OCI-LY1 (cell line): ENCODE results near the gene PTPN3.

Source experiments
- H2AFZ ChIP-seq: fragments of 200-600 bp; sonication (generic), shearing (Covaris generic); 2 replicates; pipeline ENCODE4 v1.6.0; 2014; ENCODE audit warnings: antibody characterized with exemption, mild to moderate bottlenecking, low read length
- H3F3A ChIP-seq: fragments of 200-600 bp; sonication (generic), shearing (Covaris generic); 2 replicates; pipeline ENCODE4 v1.6.0; 2014; ENCODE audit warnings: mild to moderate bottlenecking, antibody characterized with exemption, low read length, moderate library complexity; ENCODE audit not compliant: insufficient read depth
- H3K27ac ChIP-seq: fragments of 200-600 bp; sonication (generic); 2 replicates; pipeline ENCODE4 v1.5.1; 2014; ENCODE audit warnings: low read length, mixed run types, mild to moderate bottlenecking, low read depth; ENCODE audit not compliant: poor library complexity, severe bottlenecking
- H3K27me3 ChIP-seq: fragments of 200-600 bp; sonication (generic); 2 replicates; pipeline ENCODE4 v1.6.0; 2014; ENCODE audit warnings: antibody characterized with exemption, mild to moderate bottlenecking, low read length, moderate library complexity; ENCODE audit not compliant: insufficient read depth
- H3K36me3 ChIP-seq: fragments of 200-600 bp; sonication (generic); 2 replicates; pipeline ENCODE4 v1.6.1; 2014; ENCODE audit warnings: mild to moderate bottlenecking, antibody characterized with exemption, low read length, moderate library complexity, mixed read lengths; ENCODE audit not compliant: insufficient read depth
- H3K4me1 ChIP-seq: fragments of 200-600 bp; sonication (generic); 2 replicates; pipeline ENCODE4 v1.5.1; 2014; ENCODE audit warnings: mild to moderate bottlenecking, low read length, moderate library complexity; ENCODE audit not compliant: insufficient read depth, severe bottlenecking
- H3K4me2 ChIP-seq: fragments of 200-600 bp; sonication (generic), shearing (Covaris generic); 2 replicates; pipeline ENCODE4 v1.6.1; 2014; ENCODE audit warnings: low read length
- H3K4me3 ChIP-seq: fragments of 200-600 bp; sonication (generic); 2 replicates; pipeline ENCODE4 v1.5.1; 2014; ENCODE audit warnings: low read length, low read depth, mild to moderate bottlenecking, mixed read lengths; ENCODE audit not compliant: poor library complexity, severe bottlenecking
- H3K79me2 ChIP-seq: fragments of 200-600 bp; shearing (Covaris generic); 2 replicates; pipeline ENCODE4 v1.6.1; 2016; ENCODE audit warnings: mixed run types, low read length, mixed read lengths; ENCODE audit not compliant: insufficient read depth
- H3K9ac ChIP-seq: fragments of 200-600 bp; sonication (generic), shearing (Covaris generic); 2 replicates; pipeline ENCODE4 v1.6.1; 2014; ENCODE audit warnings: mild to moderate bottlenecking, low read length, mixed read lengths
- H3K9me2 ChIP-seq: fragments of 200-600 bp; sonication (generic), shearing (Covaris generic); 2 replicates; pipeline ENCODE4 v1.6.1; 2014; ENCODE audit warnings: low read depth, mild to moderate bottlenecking, low read length, mixed read lengths
- H3K9me3 ChIP-seq: fragments of 200-600 bp; shearing (Covaris generic); 2 replicates; pipeline ENCODE4 v1.6.1; 2014; ENCODE audit warnings: low read length, mixed read lengths
- H4K20me1 ChIP-seq: fragments of 200-600 bp; sonication (generic), shearing (Covaris generic); 2 replicates; pipeline ENCODE4 v1.6.0; 2016; ENCODE audit warnings: mild to moderate bottlenecking, low read length; ENCODE audit not compliant: insufficient read depth
- EZH2 ChIP-seq: fragments of 200-600 bp; sonication (generic), shearing (Covaris generic); IDR thresholded peaks from 2 replicates; pipeline ENCODE4 v1.8.0; 2017; ENCODE audit warnings: borderline replicate concordance, mixed run types, mild to moderate bottlenecking, antibody characterized with exemption, low read length, moderate library complexity, mixed read lengths
- TF ChIP-seq, protein P1 (sequence below): fragments of 200-600 bp; sonication (generic), shearing (Covaris generic); IDR thresholded peaks from 2 replicates; pipeline ENCODE4 v1.5.1; 2017; ENCODE audit warnings: mild to moderate bottlenecking, antibody characterized with exemption, low read length, moderate library complexity, mixed read lengths

The PTPN3 gene

DNA sequence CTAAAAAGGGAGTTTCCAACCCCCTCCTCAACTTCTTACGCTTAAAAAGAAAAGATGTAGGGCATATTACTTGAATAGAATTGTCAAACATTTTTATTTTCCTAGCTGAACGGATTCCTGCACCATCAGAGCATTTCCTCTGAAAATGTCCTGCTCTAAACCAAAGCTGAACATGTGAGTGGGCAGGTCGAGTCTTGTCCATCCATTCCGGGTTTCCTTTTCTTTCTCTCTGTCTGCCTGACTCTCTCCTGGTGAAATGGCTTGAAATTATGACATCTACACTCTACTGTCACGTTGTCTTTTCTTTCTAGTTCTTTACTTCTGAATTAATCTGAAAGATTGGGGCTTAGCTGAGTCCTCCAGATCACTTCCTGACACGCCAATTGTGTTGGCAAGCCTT is 39.2 kb upstream of the PTPN3 start:
- Histone ChIP-seq H3K79me2 (no peaks in the 10 kb centered on the region), H3K4me3 (no peak overlapping the region), H3K9me3 (no peaks in the 10 kb centered on the region), H3K27me3 (no peaks in the 10 kb centered on the region), H3K9me2 (no peaks in the 10 kb centered on the region), H3F3A (no peaks in the 10 kb centered on the region), H2AFZ (no peak overlapping the region), H4K20me1 (no peaks in the 10 kb centered on the region), H3K4me2 (no peak overlapping the region), H3K36me3 (no peaks in the 10 kb centered on the region), H3K9ac (no peak overlapping the region), H3K27ac (no peak overlapping the region), H3K4me1 (no peaks in the 10 kb centered on the region)
- TF ChIP-seq, protein P1, sequence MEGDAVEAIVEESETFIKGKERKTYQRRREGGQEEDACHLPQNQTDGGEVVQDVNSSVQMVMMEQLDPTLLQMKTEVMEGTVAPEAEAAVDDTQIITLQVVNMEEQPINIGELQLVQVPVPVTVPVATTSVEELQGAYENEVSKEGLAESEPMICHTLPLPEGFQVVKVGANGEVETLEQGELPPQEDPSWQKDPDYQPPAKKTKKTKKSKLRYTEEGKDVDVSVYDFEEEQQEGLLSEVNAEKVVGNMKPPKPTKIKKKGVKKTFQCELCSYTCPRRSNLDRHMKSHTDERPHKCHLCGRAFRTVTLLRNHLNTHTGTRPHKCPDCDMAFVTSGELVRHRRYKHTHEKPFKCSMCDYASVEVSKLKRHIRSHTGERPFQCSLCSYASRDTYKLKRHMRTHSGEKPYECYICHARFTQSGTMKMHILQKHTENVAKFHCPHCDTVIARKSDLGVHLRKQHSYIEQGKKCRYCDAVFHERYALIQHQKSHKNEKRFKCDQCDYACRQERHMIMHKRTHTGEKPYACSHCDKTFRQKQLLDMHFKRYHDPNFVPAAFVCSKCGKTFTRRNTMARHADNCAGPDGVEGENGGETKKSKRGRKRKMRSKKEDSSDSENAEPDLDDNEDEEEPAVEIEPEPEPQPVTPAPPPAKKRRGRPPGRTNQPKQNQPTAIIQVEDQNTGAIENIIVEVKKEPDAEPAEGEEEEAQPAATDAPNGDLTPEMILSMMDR, result no peak
- TF ChIP-seq EZH2, result no peak

DNA sequence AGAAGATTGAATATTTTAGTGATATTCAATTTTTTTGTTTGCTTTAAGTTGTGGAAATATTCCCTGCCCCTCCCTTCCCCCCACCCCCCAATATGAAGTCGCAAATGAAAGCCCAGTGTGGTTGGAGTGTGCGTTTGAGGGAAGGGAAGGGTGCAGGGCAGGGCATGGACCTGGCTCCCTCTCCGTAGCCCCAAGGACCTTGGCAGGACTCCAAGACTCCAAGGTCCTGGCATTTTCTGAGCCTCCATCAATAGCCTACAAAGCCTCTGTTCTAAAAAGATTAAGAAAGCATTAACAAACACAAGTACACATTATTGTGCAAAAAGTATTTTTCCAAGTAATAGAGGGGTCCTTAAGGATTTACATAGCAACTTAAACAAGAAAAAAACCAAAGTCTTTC is 38.8 kb upstream of the PTPN3 start:
- H3K4me3 ChIP-seq, result no peak overlapping the region
- no peaks in the 10 kb centered on the region for H4K20me1 ChIP-seq
- no peak for TF ChIP-seq EZH2
- TF ChIP-seq, protein P1, result no peak
- H3K27ac ChIP-seq, result no peak overlapping the region
- H3F3A ChIP-seq, result no peaks in the 10 kb centered on the region
- H3K4me2 ChIP-seq, result no peak overlapping the region
- no peak overlapping the region for H3K9ac ChIP-seq
- no peaks in the 10 kb centered on the region for H3K36me3 ChIP-seq
- no peaks in the 10 kb centered on the region for H3K79me2 ChIP-seq
- H3K4me1 ChIP-seq, result no peaks in the 10 kb centered on the region
- no peaks in the 10 kb centered on the region for H3K27me3 ChIP-seq
- H3K9me3 ChIP-seq, result no peaks in the 10 kb centered on the region
- H2AFZ ChIP-seq, result no peak overlapping the region
- H3K9me2 ChIP-seq, result no peaks in the 10 kb centered on the region

DNA sequence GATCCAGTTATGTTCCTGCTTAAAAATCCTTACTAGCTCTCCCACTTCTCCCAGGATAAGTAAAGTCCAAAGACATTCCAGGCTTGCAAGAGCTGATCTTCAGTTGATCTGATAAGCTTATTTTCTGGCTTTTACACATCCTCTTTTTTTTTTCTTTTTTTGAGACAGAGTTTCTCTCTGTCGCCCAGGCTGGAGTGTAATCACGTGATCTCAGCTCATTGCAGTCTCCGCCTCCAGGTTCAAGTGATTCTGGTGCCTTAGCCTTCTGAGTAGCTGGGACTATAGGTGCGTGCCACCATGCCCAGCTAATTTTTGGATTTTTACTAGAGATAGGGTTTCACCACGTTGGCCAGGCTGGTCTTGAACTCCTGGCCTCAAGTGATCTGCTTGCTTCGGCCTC is 37.3 kb upstream of the PTPN3 start:
- Histone ChIP-seq H3K4me2 (no peak overlapping the region), H3F3A (no peaks in the 10 kb centered on the region), H2AFZ (no peak overlapping the region), H3K9me3 (no peaks in the 10 kb centered on the region), H3K27ac (no peak overlapping the region), H3K9ac (no peak overlapping the region), H4K20me1 (no peaks in the 10 kb centered on the region), H3K9me2 (no peaks in the 10 kb centered on the region), H3K27me3 (no peaks in the 10 kb centered on the region), H3K4me1 (no peaks in the 10 kb centered on the region), H3K36me3 (no peaks in the 10 kb centered on the region), H3K79me2 (no peaks in the 10 kb centered on the region), H3K4me3 (no peak overlapping the region)
- TF ChIP-seq, protein P1, result no peak
- TF ChIP-seq EZH2, result no peak
